Activated CD8-positive, alpha-beta memory T cell treated with anti-CD3 and anti-CD28 coated beads, Interleukin-2, amount 50 U/mL, for 1 hour (primary cell): ENCODE results near the gene SYT15.

Source experiments
- DNase-seq: peaks from one replicate; pipeline ENCODE4 v3.0.0-alpha.2; 2020; ENCODE audit errors: extremely low read depth

The SYT15 gene

GRCh38 chr10:46544989-46545791 lies 33.7 kb upstream of the SYT15 start:
- DNase-seq: no peak

GRCh38 chr10:46545861-46546590 lies 32.9 kb upstream of the SYT15 start:
- DNase-seq: no peak

- no peak for DNase-seq
Observed at GRCh38 chr10:46546591-46547540, 32.1 kb upstream of the SYT15 start.

GRCh38 chr10:46547541-46548497 lies 31.1 kb upstream of the SYT15 start:
- no peak for DNase-seq

GRCh38 chr10:46548498-46549090 lies 30.3 kb upstream of the SYT15 start:
- no peak for DNase-seq

DNA sequence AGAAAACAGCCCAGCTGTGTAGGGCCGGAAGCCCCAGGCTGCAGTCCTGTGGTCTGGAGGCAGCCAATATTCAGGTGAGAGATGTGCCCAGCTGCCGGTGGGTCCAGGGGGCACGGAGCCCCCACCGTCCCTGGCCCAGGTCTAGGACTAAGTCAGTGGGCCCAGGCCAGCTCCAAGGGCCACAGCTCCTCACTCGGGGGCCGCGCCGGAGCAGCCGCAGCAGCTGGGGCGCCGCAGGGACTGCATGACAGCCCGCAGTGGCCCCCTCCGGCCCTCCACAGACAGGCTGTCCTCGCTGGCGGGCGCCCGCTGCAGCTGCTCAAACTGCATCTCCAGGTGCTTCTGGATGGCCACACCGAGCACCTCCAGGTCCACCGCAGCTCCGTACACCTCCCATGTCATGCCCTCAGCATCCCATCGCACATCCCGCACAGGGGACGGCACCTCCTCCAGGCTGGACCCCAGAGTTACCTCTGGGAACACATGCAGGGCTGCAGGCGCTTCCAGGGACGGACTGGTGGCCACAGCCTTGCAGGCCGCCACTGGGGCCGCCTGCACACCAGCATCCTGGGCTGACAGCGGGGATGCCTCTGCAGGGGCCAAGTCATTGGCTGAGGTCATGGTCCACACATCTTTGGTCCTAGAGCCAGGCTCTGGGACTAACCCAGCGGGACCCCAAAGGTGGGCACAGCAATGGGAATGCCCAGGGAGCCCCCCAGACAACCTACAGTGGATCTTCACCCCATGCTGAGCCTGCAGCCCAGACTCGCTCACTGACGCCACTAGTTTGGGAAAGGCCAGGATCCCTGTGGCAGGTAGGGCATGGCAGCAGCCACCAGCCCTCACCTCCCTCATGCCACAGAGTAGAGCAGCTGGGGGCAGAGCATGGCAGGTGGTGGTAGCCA lies 29.5 kb upstream of the SYT15 start:
- no peak for DNase-seq

- no peak for DNase-seq
Observed at GRCh38 chr10:46550076-46550790, 28.7 kb upstream of the SYT15 start.

- DNase-seq: no peak
Observed at GRCh38 chr10:46550795-46551700, 27.9 kb upstream of the SYT15 start.

DNA sequence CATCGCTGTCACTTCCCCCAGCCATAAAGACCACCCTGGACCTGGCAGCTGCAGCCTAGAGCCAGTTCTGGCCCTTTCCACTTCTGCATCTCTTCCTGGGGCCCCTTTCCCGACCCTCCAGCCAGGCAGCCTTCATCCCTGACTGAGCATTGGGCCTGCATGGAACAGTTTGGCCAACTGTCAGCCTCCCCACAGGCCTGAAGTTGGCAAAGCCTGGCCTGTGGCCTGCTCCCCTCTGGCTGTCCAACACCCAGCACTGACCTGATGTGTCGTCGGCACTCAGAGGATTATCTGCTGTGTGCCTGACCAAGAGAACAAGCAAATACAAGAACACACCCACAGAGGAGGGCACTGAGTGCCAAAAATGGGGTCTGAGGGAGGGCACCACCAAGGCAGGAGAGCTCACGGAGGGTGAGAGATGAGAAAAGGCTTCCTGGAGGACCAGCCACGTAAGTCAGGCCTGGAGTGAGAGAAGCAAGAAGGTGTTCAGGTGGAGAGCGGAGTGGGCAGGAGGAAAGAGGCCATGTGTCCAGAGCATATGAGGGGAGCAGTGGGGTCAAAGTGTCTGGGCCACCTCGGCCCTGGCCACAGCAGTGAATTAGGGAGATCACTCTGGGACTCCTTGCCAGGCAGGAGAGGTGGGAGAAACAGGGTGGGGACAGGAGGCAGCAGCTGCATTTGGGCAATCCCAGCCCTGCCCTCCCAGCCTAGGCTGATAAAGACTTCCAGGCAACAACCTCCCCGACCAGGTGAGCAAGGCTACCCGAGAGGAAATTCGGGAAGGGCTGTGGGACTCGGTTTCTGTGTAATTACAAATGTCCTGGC lies 27.0 kb upstream of the SYT15 start:
- DNase-seq: no peak

- no peak for DNase-seq
Observed at GRCh38 chr10:46552526-46553237, 26.2 kb upstream of the SYT15 start.

DNA sequence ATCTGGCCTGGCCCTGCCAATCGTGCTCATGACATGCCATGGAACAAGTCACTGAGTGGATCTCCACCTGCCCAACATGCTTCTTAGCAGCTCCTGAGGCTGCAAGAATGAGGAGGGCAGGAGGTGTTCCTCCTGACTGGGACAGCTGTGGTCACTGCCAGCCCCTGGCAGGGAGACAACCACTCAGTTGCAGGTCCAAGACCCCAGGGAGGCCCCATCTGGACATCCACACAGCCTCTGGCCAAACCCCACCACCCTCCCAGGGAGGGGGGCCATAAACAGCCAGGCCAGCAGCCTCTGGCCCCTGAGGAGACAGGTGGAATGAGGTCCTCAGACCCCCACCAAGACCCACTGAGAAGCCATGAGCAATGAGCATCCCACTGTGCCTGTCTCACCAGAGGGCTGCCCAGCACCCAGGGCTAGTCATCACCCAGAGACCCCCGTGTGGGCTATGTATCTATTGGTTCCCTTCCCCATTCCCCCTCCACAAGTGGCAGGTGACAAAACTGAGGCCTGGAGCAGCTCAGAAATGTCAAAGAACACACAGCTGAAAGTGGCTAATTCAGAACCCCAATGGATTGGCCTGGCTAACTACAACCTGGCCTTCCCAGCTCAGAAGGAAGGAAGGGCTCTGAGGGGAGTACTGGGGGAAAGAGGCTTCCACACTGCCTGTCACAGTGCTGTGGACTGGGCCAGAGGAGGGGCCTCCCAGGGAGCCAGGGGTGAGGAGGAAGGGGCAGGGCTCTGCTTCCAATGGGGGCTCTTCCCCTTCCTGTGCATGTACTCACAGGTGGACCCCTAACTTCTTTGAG lies 25.5 kb upstream of the SYT15 start:
- DNase-seq: no peak

DNA sequence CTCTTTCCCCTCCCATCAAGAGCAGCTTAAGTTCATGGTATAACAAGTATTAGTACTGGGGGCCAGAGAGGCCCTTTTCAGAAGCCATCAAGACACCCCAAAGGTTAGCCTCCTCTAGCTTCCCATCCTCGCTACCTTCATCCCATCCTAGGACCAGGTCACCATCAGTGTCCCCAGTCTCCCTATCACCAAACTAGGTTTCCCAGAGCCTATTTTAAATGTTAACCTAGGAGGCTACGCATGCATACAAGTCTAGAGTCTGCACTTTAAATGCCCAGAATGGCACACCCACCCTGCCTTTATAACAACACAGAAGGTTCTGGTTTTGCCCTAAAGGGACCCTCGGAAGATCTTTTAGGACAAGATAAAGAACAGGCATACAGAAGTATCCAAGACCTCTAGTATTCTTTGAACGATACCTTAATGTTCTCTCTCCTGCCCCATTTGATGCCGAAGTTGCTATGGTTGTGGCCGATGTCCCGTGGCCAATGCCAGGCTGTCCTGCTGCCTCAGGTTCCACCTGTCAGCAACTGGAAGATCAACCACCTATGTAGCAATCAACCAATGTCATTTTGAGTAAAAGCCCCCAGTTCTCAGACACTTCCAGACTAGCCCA lies 24.7 kb upstream of the SYT15 start:
- no peak for DNase-seq

GRCh38 chr10:46555366-46555712 lies 23.6 kb upstream of the SYT15 start:
- DNase-seq: no peak

DNA sequence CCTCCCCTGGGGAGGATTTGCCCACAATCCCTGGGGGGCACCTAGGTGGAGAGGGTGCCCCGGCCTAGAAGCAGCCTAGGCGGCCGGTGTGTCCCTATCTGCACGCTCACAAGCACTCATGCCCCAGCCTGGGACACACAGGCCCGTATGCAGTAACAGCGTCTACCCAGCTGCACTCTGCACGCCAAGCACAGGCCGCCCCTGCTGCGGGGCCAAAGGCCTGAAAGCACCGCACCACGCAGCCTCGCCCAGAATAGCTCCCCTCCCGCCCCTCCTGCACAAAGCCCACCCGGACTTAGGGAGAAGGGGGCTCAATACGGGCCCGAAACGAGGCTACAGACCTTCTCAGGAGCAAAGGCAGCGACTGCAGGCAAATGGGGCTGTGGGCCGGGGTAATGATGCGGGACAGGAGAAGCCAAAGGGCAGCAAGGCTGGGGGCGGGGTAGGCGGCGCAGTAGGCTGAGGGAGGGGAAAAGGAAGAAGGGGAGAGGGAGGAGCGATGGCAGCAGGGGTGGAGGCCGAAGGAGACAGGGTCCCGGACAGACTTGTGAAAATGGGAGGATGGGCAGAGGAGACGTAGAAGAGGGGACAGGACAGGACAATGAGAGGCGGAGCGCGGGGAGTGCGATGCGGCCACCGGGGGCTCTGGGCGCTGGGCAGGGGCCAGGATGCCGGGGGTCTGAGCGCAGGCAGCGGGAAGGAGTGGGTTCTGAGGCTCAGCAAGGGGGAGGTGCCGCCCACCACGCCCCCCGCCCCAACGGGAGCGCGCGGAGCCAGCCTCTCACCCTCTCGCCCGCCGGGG lies 23.0 kb upstream of the SYT15 start:
- DNase-seq: no peak
